Measurements from ENCODE around the gene C9orf85.

The C9orf85 gene

GRCh38 chr9:71921190-71921814, 9.9 kb downstream of the C9orf85 start:
- no peak for TF ChIP-seq CTCF (conservative IDR thresholded peaks at IDR 0.05)
- no peak overlapping the region for H3K27ac ChIP-seq

GRCh38 chr9:71924576-71924975, 13.1 kb downstream of the C9orf85 start:
- H3K27ac ChIP-seq = no peak overlapping the region
- TF ChIP-seq CTCF (conservative IDR thresholded peaks at IDR 0.05) = no peak

DNA sequence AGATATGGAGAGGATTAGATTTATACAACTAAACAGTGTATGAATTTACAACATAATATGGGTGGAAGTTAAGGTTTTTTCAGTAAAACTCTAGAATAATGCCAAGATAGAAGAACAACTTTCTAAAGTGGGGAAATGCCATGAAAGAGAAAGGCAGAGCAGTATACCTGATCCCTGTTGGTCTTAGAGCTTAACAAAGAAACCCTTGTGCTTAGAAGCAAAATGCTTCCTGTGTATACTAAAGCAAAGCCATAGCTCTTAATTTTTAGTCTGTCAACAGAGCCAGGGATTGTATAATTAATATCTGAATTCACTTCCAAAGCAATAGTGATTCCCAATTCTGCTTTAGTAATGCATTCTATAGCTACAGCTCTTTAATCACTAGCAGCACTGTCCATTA, 14.4 kb downstream of the C9orf85 start:
- no peak for TF ChIP-seq CTCF (conservative IDR thresholded peaks at IDR 0.05)
- no peak overlapping the region for H3K27ac ChIP-seq

- no peak for TF ChIP-seq CTCF (conservative IDR thresholded peaks at IDR 0.05)
- H3K27ac ChIP-seq = peak overlapping the region; percentile 49
Measured at GRCh38 chr9:71928376-71928775, 16.9 kb downstream of the C9orf85 start.

- H3K27ac ChIP-seq = peak overlapping the region; percentile 49
- TF ChIP-seq CTCF (conservative IDR thresholded peaks at IDR 0.05) = no peak
Measured at GRCh38 chr9:71928806-71929205, 17.4 kb downstream of the C9orf85 start.

- TF ChIP-seq CTCF (conservative IDR thresholded peaks at IDR 0.05) = no peak
- peak overlapping the region; percentile 49 for H3K27ac ChIP-seq
Measured at GRCh38 chr9:71929223-71929622, 17.8 kb downstream of the C9orf85 start.

GRCh38 chr9:71929791-71930440, 18.5 kb downstream of the C9orf85 start:
- TF ChIP-seq CTCF (conservative IDR thresholded peaks at IDR 0.05) = no peak
- H3K27ac ChIP-seq = peak overlapping the region; percentile 49

All from VCaP (cell line).